SK-N-SH treated with all-trans-retinoic acid at 6 μM for 48 hours (cell line): ENCODE measurements around the gene EPM2A.

Experiments
- BACH2 ChIP-seq: fragments of 250-450 bp; sonication (Bioruptor Pico); IDR thresholded peaks from 2 replicates; pipeline ENCODE4 v1.9.0; 2021; ENCODE audit warnings: mild to moderate bottlenecking, borderline replicate concordance
- CSDC2 ChIP-seq: fragments of 250-450 bp; sonication (Bioruptor Pico); IDR thresholded peaks from 2 replicates; pipeline ENCODE4 v1.5.0; 2020; ENCODE audit warnings: mild to moderate bottlenecking, moderate library complexity
- GLIS3 ChIP-seq: fragments of 250-450 bp; sonication (Bioruptor Pico); IDR thresholded peaks from 2 replicates; pipeline ENCODE4 v1.5.0; 2020; ENCODE audit warnings: mild to moderate bottlenecking, moderate library complexity
- OSR1 ChIP-seq: fragments of 250-450 bp; sonication (Bioruptor Pico); IDR thresholded peaks from 2 replicates; pipeline ENCODE4 v1.8.0; 2022; ENCODE audit warnings: moderate library complexity, mild to moderate bottlenecking, inconsistent platforms
- RARB ChIP-seq: fragments of 250-450 bp; sonication (Bioruptor Pico); IDR thresholded peaks from 2 replicates; pipeline ENCODE4 v1.8.0; 2021; ENCODE audit warnings: mild to moderate bottlenecking, moderate library complexity
- TOX ChIP-seq: fragments of 250-450 bp; sonication (Bioruptor Pico); IDR thresholded peaks from 2 replicates; pipeline ENCODE4 v1.8.0; 2021; ENCODE audit warnings: mild to moderate bottlenecking, moderate library complexity, borderline replicate concordance
- ZFP30 ChIP-seq: fragments of 450-650 bp; formaldehyde crosslinking; IDR thresholded peaks from 2 replicates; pipeline ENCODE4 v1.5.0; 2022; ENCODE audit warnings: mild to moderate bottlenecking, moderate library complexity
- ZNF565 ChIP-seq: fragments of 450-650 bp; formaldehyde crosslinking; conservative IDR thresholded peaks from 2 replicates; pipeline ENCODE4 v1.5.0; 2020; ENCODE audit warnings: low read depth, mild to moderate bottlenecking, moderate library complexity
- ZNF70 ChIP-seq: fragments of 450-650 bp; formaldehyde crosslinking; IDR thresholded peaks from 2 replicates; pipeline ENCODE4 v1.5.0; 2020; ENCODE audit warnings: mild to moderate bottlenecking, moderate library complexity
- TF ChIP-seq, protein P1 (sequence below): fragments of 250-450 bp; sonication (Bioruptor Pico); IDR thresholded peaks from 2 replicates; pipeline ENCODE4 v1.5.1; 2020; ENCODE audit warnings: low read depth, mild to moderate bottlenecking, moderate library complexity
- TF ChIP-seq, protein P2 (sequence below): fragments of 250-450 bp; sonication (Bioruptor Pico); IDR thresholded peaks from 2 replicates; pipeline ENCODE4 v1.5.1; 2021; ENCODE audit warnings: mild to moderate bottlenecking, moderate library complexity

DNA sequence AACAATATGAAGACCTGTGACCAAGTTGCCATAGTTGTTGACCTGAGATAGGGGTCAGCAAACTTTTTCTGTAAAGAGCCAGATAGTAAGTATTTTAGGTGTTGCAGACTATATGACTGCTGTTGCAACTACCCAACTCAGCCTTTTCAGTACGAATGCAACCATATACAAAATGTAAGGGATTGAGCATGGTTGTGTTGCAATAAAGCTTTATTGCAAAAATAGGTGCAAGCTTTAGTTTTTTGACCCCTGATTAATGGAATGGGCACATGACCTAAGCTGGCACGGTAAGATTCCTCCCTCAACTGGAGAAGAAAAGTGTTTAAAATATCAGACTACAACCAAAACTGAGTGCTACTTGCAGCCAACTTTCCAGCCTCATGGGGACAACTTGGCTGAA lies 17.3 kb upstream of the EPM2A start:
- TF ChIP-seq CSDC2 (CRISPR knock-in tag) (no peak), ZFP30 (CRISPR knock-in tag) (no peak), ZNF565 (CRISPR knock-in tag) (no peak), ZNF70 (CRISPR knock-in tag) (no peak), RARB (CRISPR knock-in tag) (no peak), BACH2 (CRISPR knock-in tag) (no peak), GLIS3 (no peak), OSR1 (CRISPR knock-in tag) (no peak), TOX (CRISPR knock-in tag) (no peak)
- TF ChIP-seq, protein P1, sequence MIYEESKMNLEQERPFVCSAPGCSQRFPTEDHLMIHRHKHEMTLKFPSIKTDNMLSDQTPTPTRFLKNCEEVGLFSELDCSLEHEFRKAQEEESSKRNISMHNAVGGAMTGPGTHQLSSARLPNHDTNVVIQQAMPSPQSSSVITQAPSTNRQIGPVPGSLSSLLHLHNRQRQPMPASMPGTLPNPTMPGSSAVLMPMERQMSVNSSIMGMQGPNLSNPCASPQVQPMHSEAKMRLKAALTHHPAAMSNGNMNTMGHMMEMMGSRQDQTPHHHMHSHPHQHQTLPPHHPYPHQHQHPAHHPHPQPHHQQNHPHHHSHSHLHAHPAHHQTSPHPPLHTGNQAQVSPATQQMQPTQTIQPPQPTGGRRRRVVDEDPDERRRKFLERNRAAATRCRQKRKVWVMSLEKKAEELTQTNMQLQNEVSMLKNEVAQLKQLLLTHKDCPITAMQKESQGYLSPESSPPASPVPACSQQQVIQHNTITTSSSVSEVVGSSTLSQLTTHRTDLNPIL (CRISPR knock-in tag) = no peak
- TF ChIP-seq, protein P2, sequence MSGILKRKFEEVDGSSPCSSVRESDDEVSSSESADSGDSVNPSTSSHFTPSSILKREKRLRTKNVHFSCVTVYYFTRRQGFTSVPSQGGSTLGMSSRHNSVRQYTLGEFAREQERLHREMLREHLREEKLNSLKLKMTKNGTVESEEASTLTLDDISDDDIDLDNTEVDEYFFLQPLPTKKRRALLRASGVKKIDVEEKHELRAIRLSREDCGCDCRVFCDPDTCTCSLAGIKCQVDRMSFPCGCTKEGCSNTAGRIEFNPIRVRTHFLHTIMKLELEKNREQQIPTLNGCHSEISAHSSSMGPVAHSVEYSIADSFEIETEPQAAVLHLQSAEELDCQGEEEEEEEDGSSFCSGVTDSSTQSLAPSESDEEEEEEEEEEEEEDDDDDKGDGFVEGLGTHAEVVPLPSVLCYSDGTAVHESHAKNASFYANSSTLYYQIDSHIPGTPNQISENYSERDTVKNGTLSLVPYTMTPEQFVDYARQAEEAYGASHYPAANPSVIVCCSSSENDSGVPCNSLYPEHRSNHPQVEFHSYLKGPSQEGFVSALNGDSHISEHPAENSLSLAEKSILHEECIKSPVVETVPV (CRISPR knock-in tag) = no peak
